DOHH2 (cell line): ENCODE data around the gene S100A3.
"Not testable (repeated sequence)": the region's sequence is repeated elsewhere in the genome, so short reads cannot be mapped to it uniquely, and the experiment has no call there.

Experiments
- H3F3A ChIP-seq: fragments of 200-600 bp; sonication (generic), shearing (Covaris generic); 2 replicates; pipeline ENCODE4 v1.6.0; 2016; ENCODE audit warnings: antibody characterized with exemption, mild to moderate bottlenecking; ENCODE audit not compliant: control insufficient read depth, insufficient read depth
- H3K27ac ChIP-seq: fragments of 200-600 bp; sonication (generic); 2 replicates; pipeline ENCODE4 v1.5.1; 2014; ENCODE audit warnings: low read depth, mild to moderate bottlenecking, low read length, moderate library complexity
- H3K27me3 ChIP-seq: fragments of 200-600 bp; sonication (generic); 2 replicates; pipeline ENCODE4 v1.6.1; 2014; ENCODE audit warnings: mild to moderate bottlenecking, low read length, mixed read lengths; ENCODE audit not compliant: control insufficient read depth
- H3K36me3 ChIP-seq: fragments of 200-600 bp; sonication (generic); 2 replicates; pipeline ENCODE4 v1.6.1; 2014; ENCODE audit warnings: mild to moderate bottlenecking, low read length, moderate library complexity, mixed read lengths; ENCODE audit not compliant: control insufficient read depth
- H3K4me1 ChIP-seq: fragments of 200-600 bp; sonication (generic); 2 replicates; pipeline ENCODE4 v1.6.1; 2014; ENCODE audit warnings: mild to moderate bottlenecking, low read length, mixed read lengths; ENCODE audit not compliant: control insufficient read depth
- H3K4me2 ChIP-seq: fragments of 200-600 bp; sonication (generic); 2 replicates; pipeline ENCODE4 v1.6.0; 2014; ENCODE audit warnings: mild to moderate bottlenecking, low read length, moderate library complexity
- H3K4me3 ChIP-seq: fragments of 200-600 bp; sonication (generic); 2 replicates; pipeline ENCODE4 v1.5.1; 2014; ENCODE audit warnings: mild to moderate bottlenecking, low read length, mixed read lengths
- H3K79me2 ChIP-seq: fragments of 200-600 bp; sonication (generic); 2 replicates; pipeline ENCODE4 v1.6.1; 2014; ENCODE audit warnings: mild to moderate bottlenecking, low read length, mixed read lengths; ENCODE audit not compliant: control insufficient read depth
- H3K9me2 ChIP-seq: fragments of 200-600 bp; sonication (generic); replicated peaks from 2 replicates; pipeline ENCODE4 v1.6.1; 2014; ENCODE audit warnings: mild to moderate bottlenecking, low read length, mixed read lengths; ENCODE audit not compliant: control insufficient read depth
- H3K9me3 ChIP-seq: fragments of 200-600 bp; sonication (generic); 2 replicates; pipeline ENCODE4 v1.6.1; 2014; ENCODE audit warnings: antibody characterized with exemption, low read length, mixed read lengths; ENCODE audit not compliant: control insufficient read depth, insufficient read depth
- H4K20me1 ChIP-seq: fragments of 200-600 bp; sonication (generic); 2 replicates; pipeline ENCODE4 v1.6.0; 2014; ENCODE audit warnings: low read depth, mild to moderate bottlenecking, antibody characterized with exemption, low read length, moderate library complexity; ENCODE audit not compliant: control insufficient read depth, insufficient read depth
- CTCF ChIP-seq: fragments of 200-600 bp; sonication (generic); IDR thresholded peaks from one replicate; pipeline ENCODE4 v1.5.1; 2014; ENCODE audit warnings: antibody characterized with exemption, mild to moderate bottlenecking, low read depth, low read length; ENCODE audit not compliant: poor library complexity, severe bottlenecking
- EZH2phosphoT487 ChIP-seq: fragments of 200-600 bp; sonication (generic); IDR thresholded peaks from 2 replicates; pipeline ENCODE4 v1.6.1; 2017; ENCODE audit warnings: borderline replicate concordance, mild to moderate bottlenecking, antibody characterized with exemption, low read length, moderate library complexity, mixed read lengths

The S100A3 gene

GRCh38 chr1:153563991-153564390 lies 14.9 kb upstream of the S100A3 start:
- Histone ChIP-seq H3K4me3 (no peak overlapping the region), H3K4me1 (peaks cover 6% of the 10 kb centered on the region), H3K27me3 (no peaks in the 10 kb centered on the region), H3F3A (no peaks in the 10 kb centered on the region), H3K9me3 (no peaks in the 10 kb centered on the region), H4K20me1 (no peaks in the 10 kb centered on the region), H3K27ac (no peak overlapping the region), H3K79me2 (no peaks in the 10 kb centered on the region), H3K9me2 (no peaks in the 10 kb centered on the region), H3K36me3 (no peaks in the 10 kb centered on the region), H3K4me2 (no peak overlapping the region)
- TF ChIP-seq CTCF, result no peak
- TF ChIP-seq EZH2phosphoT487, result no peak

GRCh38 chr1:153563483-153563901 lies 14.4 kb upstream of the S100A3 start:
- Histone ChIP-seq H3K9me2 (no peaks in the 10 kb centered on the region), H3K4me3 (no peak overlapping the region), H3K36me3 (no peaks in the 10 kb centered on the region), H3K9me3 (no peaks in the 10 kb centered on the region), H3K27ac (no peak overlapping the region), H3K27me3 (no peaks in the 10 kb centered on the region), H3K4me1 (peaks cover 6% of the 10 kb centered on the region), H3K4me2 (no peak overlapping the region), H3K79me2 (no peaks in the 10 kb centered on the region), H4K20me1 (no peaks in the 10 kb centered on the region), H3F3A (no peaks in the 10 kb centered on the region)
- TF ChIP-seq CTCF (no peak), EZH2phosphoT487 (no peak)

GRCh38 chr1:153562021-153562420 lies 13.0 kb upstream of the S100A3 start:
- H3K9me3 ChIP-seq, H3K79me2 ChIP-seq, H3K4me3 ChIP-seq, H3K4me2 ChIP-seq, H4K20me1 ChIP-seq, H3K4me1 ChIP-seq, H3F3A ChIP-seq, H3K36me3 ChIP-seq, H3K27me3 ChIP-seq, H3K9me2 ChIP-seq, H3K27ac ChIP-seq: not testable (repeated sequence)

DNA sequence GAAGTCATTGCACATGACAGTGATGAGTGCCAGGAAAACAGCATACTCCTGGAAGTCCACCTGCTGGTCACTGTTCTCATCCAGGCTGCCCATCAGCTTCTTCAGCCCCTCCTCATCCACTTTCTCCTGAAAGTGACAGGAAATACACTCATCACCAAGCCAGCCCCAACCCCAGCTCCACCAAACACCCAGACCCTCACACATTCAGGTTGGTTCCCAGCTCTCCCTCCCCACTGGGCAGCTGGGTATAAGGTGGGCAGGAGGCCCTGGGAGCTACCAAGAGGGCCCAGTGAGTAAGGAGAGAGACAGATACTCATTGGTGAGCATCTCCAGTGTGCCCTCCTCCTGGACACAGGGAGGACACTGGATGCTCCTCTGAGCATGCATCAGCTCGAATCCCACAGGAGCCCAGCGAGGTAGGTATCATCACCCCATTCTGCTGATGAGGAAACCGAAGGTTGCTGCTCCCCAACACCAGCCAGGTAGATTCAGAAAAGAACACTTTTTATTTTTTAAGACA lies 12.5 kb upstream of the S100A3 start:
- Histone ChIP-seq H3K27ac (no peak overlapping the region), H3K9me3 (no peaks in the 10 kb centered on the region), H4K20me1 (no peaks in the 10 kb centered on the region), H3K4me2 (no peak overlapping the region), H3K79me2 (no peaks in the 10 kb centered on the region), H3K27me3 (no peaks in the 10 kb centered on the region), H3K36me3 (no peaks in the 10 kb centered on the region), H3F3A (no peaks in the 10 kb centered on the region), H3K4me3 (no peak overlapping the region), H3K4me1 (peaks cover 6% of the 10 kb centered on the region), H3K9me2 (no peaks in the 10 kb centered on the region)
- TF ChIP-seq CTCF (no peak), EZH2phosphoT487 (no peak)
